Measurements from ENCODE around the gene TEPSIN.
"Not testable (repeated sequence)": the region's sequence is repeated elsewhere in the genome, so short reads cannot be mapped to it uniquely, and the experiment has no call there.

TEPSIN gene

DNA sequence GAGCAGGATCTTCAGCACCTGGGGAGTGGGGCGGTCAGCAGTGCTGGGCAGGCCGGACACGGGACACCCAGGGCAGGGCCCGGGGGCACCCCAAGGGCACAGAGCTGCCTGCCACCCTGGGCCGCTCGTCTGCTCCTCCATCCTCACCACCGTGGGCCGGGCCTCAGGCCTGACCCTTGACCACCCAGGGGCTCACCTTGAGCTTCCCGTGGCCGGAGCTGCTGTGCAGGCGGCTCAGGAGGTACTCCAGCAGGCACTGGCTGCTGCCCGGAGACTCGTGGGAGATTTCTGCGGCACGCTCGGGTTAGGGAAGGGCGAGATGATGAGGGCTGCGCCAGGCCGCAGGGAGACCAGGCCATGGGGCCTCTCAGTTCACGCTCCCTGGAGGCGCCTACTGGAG is 2.1 kb downstream of the TEPSIN start:
- DNase-seq (ENCODE audit: low spot score): no peak

DNA sequence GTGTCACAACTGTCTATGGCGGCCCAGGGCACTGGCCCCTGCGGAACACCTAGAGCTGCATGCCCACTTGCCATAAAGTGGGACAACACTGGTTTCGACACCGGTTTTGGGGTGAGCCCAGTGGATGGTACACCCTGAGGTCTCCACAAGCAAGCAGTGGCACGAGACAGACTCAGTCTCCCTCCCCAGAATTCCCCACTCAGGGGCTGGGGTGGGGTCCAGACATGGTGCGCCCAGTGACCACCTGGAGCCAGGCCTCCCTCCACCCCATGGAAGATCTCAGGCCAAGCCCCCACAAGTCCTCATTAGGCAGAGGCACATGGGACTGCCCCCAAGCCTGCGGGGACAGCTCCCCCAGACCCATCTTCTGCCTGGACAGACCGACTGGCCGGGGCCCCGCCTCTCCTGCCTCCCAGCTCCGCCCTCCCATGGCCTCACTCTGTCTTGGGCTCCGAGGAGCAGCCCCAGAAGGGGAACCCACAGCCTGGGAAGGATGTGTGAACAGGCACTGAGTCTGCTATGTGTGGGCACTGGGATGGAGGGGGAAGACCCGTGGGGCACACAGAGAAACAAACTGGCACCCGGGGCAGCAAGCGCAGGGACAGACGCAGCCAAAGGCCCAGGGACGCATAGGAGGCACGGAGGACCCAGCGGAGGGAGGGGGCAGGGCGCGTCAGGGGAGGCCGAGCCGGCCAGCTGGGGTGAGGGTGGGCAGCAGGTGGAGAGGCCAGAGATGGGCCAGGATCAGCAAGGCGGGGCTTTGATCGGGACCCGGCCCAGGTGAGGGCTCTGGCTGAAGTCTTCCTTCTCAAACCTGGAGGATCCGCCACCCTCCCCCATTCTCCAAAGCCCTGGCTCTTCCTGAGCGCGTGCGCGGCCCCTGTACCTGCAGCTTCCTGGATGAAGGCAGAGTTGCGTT is 2.8 kb downstream of the TEPSIN start:
- DNase-seq (ENCODE audit: low spot score): no peak

DNA sequence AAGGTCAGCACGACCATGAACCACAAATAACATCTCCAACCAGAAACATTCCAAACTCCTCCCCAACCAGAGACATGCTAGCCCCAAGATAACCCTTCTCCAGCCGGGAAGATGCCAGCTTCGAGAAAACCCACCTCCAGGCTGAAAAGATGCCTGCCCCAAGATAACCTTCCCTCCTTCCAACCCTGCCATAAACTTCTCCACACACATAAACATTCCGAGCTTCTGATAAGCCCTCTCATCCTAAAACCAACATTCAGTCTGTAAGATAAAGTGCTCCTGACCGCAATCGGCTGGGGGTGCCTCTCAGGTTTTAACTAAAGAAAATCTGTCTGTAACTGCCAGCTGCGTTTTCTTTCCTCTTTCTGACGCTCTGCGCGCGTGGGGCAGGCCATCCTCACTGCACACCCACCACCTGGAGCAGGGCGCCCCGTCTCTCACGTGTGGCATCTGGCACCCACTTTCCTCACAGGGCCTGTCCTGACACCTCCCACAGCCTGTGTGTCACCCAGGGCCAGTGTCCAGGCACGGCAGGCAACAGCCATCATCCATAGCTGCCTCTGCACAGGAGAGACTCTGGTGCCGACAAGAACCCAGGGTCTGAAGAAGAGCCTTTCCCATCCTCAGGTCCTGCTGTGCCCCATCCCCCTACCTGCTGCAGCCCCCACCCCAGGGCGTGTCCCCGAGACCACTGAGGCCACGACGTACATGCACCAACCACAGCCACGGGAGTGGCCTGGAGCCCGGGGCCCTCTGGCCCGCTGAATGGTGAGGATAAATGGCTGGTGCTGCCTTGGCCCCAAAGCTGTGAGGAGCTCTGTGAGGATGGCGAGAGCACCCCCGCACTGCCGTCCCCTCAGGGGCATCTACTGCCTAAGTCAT is 3.7 kb downstream of the TEPSIN start:
- no peak for DNase-seq (ENCODE audit: low spot score)

DNA sequence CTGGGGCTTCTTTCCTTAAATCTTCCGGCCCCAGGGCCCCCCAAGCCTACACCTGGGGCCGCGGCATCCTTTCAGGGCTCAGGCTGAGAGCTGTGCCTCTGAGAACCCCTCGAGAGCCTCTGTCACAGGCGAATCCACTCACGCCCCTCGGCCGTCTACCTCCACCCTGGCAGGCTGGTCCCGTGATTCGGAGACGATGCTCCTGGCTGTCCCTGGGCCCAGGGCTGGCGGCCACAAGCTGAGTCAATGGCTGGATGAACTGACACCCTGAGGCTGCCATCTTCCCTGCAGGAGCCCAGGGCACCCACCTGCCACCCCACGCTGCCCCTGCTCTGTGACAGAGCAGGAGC is 4.4 kb downstream of the TEPSIN start:
- DNase-seq (ENCODE audit: low spot score): no peak

DNA sequence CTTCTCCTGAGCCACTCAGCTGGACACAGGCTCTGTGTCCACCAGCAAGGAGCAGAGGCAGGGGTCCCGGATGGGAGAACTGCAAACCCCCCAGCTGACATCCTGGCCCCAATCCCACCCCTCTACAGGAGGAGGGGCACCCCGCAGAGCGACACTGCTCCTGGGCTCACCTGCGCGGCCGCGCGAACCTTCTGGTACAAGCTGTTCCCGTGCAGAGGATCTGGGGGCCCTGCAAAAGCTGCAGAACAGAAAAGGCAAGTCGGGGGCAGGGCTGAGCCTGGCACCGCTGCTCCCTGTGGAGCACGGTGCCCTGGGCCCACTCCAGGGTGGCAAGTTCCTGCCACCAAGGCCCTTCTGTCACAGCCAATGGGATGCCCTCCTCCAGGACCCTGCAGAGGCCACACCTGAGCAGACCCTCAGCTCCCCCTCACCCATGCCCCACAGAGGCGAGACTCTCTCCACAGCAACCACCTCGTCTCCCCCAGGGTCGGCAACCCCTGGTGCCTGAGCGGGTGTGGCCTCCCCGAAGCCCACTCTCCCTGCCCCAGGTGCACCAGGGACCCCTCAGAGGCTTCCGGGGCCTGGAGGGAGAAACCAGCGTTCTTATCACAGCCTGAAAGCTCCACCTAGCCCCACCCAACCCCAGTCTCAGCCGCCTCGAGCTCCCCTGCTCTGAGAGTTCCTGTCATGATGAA is 4.9 kb downstream of the TEPSIN start:
- DNase-seq (ENCODE audit: low spot score): no peak

DNA sequence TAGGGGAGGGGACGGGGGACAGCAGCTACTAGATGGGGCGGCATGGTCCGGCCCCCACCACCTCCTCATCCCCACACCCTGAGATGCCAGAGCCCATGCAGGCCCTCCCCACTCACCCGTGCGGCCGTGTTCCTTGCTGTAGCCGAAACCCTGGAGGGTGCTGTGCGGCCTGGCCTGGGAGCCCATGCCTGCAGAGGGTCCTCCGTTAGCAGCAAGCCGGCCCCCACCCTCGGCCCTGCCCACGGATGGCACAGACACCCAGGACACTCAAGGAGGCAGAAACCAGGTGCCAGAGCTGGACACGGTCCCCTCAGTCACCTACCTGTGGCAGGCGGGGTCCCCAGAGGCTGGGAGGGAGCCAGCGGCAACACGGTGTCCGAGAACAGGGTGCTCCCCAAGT is 5.5 kb downstream of the TEPSIN start:
- DNase-seq (ENCODE audit: low spot score): no peak

DNA sequence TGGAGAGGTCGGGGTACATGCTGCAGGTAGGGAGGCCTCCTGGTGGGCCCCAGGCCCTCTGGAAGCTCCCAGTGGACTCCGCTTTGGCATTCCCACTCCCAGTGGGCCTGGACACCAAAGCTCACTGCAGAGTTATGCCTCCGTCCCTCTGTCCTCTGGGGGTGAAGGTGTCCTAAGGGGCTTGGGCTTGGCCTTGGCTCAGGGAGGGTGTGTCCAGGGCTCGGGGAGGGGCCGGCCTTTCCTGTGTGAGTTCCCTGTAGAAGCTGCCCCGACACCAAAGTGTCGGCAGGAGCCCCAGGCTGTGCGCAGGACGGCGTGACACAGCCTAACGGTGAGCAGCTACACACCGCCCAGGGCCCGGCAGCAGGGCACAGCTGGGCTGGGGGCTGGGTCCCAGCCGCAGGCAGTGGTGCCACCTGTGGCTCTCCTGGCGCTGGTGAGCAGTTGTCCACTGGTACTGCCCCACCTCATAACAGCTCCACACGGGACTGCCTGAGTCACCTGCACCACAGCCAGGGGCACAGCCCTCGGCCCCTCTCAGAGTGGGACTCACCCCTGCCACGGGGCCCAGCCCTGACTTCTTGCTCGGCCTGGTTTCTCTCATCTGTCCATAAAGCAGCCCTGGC is 6.1 kb downstream of the TEPSIN start:
- no peak for DNase-seq (ENCODE audit: low spot score)

DNA sequence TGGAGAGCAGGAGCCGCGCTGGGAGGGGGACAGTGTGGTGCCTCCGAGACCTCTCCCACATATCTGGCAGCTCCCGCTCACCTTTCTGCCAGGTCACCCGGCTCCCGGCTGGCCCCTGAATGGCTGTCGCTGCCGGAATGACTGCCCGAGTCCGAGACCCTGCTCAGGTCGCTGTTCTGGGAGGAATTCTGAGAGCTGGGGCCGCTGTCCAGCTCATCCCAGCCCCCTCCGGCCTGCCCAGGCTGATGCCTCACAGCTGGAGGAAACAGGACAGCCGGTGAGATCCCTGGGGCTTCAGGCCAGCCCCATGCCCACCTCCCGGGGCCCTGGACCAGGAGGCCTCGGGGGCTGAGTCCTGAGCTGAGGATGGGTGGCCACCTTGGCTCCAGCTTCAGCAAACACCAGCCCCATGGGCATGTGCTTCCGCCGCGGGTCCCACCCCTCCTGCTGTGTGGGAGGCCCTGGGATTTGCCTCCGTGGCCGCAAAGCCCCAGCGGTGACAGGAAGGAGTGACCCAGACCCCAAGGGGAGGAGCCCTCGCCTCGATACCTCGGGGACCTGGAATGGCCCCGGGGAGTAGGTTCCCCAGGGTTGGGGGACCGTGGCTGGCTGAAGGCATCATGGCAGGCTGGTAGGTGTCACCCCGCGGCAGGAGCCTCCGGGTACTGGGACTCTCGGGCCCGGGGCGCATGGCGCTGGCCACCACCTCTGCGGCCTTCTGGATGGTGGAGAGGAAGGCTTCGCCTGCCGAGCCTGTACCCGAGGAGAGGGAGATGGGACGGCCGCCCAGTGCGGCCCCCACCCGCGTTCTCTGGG is 6.9 kb downstream of the TEPSIN start:
- DNase-seq (ENCODE audit: low spot score): no peak

DNA sequence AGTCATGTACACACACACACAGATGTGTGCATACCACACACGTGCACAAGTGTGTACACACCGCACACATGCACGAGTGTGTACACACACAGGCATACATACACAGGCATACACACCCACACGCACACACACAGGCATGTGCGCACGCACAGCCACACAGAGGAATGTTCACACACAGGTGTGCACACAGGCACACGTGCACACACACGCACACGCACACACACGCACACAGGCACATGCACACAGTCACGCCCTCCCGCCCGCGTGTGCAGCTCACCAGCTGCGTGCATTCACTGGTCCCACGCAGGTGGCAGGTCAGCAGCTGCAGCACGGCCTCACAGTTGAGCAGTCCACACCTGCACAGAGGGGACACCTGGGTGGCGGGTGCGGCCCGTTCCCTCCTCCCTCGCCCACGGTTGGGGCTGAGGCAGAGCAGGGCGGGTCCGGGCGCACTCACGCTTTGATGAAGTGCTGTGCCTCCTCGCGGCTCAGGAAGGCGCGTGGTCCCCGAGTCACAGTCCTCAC is 7.7 kb downstream of the TEPSIN start:
- DNase-seq (ENCODE audit: low spot score): no peak

DNA sequence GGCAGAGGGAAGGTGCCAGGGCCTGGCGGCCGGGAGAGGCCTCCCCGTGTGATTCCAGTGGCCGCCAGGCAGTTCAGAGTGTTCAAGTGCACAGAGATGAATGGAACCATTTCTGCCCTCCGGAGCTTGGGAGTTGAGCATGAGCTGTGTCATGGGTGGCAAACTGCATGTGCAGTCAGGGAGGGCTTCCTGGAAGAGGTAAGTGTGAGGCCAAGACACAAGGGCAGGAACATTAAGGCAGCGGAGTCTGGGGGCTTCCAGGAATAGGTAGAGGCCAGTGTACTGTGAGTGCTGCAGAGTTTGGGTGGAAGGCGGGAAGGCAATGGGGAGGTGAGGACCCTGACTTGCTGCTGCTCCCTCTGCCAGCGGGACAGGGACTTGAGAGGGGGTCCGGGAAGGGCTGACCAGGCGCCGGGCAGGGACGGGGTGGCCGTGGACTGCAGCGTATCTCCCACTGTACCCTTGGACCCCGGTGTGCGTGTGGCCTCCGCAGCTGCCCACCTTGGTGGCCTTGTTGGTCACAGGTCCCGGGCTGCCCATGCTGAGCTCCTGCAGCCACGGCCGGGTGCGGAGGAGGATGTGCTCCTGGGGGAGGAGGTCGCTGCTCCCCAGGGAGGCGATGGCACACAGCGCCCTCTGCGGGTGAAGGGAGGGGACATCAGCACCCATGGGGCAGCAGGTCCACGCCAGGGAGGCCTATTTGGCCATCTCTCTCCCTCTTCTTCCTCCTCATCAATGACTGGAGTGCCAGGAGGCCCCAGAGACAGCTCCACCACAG is 8.6 kb downstream of the TEPSIN start:
- DNase-seq (ENCODE audit: low spot score): no peak

DNA sequence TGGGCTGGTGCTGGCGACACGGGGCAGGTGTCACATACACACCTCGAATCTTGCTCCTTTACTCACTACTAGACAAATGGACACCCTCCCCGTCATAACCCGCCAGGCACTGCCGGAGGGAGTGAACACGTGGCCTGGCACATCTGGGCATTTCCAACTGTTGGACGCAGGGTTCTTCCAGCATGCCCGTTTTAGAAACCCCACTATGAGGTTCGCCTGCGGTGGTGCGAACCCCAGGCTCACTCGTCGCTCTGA is 9.3 kb downstream of the TEPSIN start:
- DNase-seq (ENCODE audit: low spot score): no peak

DNA sequence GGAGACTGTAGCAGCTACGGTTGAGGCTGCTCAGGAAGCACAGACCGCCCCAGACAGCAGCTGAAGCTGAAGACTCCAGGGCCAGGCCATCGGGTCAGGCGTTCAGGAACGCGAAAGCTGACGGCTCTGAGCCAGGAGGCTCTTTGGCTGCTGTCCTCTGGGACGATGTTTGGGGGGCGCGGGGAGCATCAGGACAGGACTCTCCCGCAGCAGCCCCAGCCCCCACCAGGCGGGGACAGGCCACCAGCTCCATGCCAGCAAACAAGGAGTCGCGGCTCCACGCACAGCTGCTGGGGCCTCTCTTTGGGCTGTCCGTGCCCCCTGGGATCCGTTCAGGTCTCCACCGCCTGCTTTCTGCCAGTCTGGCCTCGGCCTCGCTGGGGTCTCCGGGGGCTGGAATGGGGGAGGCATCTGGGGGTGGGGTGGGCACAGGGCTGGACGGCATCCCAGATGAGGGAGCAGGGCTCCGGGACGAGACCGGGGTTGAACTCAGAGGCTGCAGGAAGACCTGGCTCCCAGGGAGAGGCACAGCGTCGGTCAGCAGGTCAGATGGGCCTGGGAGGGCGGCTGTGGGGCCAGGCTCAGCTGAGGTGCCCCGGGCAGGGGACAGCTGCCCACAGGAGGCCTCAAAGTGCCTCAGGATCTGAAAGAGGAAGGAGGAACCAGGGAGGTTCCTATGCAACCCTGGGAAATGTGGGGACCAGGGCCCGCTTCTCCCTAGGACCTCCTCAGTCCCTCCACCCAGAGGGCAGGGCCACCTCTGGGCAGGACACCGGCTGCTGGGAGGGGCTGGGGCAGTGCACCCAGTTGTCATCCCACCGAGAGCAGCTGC is 9.8 kb downstream of the TEPSIN start:
- DNase-seq (ENCODE audit: low spot score): no peak

DNA sequence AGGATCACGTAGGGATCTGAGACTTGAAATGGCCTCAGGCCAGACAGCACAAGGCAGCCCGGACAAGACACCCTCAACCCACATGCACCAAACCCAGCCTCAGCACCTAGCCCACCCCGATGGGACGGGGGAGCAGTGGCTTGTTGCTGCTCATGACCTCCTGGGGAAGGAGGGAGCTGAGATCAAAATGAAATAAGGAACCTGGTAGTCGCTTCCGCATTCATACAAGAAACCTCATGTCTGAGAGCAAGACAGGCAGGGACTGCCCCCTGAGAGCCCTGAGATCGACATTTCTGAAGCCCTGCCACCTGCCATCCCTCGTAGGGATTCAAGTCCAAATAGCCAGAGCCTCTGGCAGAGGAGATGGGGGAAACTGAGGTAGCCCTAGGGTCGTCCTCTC is 10.4 kb downstream of the TEPSIN start:
- no peak for DNase-seq (ENCODE audit: low spot score)

DNA sequence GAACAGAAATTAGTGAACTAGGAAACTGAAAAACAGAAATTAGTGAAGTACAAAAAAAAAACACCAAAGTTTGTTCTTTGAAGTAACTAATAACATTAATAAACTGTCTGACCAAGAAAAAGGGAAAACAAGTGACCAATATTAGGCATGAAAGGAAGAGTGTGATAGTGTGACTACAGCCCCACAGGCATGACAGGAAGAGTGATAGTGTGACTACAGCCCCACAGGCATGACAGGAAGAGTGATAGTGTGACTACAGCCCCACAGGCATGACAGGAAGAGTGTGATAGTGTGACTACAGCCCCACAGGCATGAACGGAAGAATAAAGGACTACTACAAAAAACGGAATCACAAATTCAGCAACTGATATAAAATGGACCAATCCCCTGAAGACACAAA is 11.2 kb downstream of the TEPSIN start:
- not testable (repeated sequence) for DNase-seq (ENCODE audit: low spot score)

DNA sequence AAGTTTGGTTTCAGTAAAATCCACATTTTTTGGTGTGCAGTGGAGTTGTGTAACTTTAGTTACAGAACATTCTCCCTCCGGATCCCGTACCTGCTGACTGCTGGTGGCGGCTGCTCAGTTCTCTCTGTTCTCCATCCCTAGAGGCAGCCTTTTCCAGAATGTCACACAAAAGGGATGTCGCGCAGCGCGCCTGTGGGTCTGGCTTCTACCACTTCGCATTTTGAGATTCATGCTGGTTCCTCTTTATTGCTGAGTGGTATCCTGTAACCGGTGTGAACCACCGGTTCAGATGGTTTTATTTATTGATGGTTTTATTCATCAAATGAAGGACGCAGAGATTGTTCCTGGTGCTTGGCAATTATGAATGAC is 15.1 kb downstream of the TEPSIN start:
- DNase-seq (ENCODE audit: low spot score): no peak

DNA sequence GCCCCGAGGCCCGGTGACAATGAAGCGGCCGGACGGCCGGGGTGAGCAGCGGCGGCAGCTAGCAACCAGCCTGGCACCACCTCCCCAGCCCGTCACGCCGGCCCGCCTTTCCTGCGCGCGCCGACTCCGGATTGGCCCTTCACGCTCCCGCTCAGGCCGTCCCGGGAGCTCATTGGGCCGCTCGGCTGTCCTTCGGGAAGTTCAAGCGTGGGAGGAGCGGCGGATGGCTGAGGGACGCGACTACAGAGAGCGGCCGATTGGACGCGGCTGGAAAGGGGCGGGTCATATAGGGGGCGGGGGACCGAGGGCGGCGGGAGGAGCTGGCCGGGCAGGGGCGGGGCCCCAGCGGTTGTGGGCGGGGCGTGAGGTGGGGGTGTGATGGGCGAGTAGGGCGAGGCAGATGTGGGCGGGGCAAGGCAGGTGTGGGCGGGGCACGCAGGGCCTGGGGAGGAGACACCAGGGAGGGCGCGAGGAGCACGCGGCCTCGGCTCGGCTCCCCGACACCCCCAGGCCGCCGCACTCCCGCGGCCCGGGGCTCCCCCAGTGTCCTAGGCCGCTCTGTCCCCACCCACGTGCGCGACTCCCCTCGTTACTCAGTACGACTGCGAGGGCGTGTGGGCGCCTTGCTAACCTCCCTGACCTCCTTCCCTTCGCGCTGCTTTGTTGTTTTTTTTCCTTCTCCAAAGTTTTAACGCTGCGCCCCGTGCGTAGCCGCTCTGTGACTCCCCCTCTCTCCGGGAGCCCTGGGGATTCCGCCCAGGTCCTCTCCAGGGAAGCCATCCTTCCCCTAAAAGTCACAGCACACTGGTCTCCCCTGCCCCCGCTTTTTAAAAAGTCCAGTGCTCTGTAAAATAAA is 15.7 kb downstream of the TEPSIN start, which contains the start of gene CEP131:
CEP131 (minus strand) TSS at position 60 of the 856 bp plus-strand sequence. CDS start 2,909 bp downstream, outside the sequence.
- DNase-seq (ENCODE audit: low spot score): peak; percentile 99

DNA sequence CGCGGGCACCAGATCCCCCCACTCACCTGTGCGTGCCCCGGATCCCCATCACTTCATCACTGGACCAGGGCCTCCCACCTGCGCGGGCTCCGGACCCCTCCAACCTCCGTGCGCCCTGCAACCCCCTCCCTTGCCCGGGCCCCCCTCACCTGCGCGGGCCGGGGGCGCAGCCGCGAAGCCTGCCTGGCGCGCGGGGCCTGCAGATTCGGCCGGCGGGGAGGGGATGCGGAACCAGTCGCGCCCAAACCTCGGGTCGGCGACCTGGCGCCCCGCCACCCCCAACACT is 16.3 kb downstream of the TEPSIN start:
- no peak for DNase-seq (ENCODE audit: low spot score)

DNA sequence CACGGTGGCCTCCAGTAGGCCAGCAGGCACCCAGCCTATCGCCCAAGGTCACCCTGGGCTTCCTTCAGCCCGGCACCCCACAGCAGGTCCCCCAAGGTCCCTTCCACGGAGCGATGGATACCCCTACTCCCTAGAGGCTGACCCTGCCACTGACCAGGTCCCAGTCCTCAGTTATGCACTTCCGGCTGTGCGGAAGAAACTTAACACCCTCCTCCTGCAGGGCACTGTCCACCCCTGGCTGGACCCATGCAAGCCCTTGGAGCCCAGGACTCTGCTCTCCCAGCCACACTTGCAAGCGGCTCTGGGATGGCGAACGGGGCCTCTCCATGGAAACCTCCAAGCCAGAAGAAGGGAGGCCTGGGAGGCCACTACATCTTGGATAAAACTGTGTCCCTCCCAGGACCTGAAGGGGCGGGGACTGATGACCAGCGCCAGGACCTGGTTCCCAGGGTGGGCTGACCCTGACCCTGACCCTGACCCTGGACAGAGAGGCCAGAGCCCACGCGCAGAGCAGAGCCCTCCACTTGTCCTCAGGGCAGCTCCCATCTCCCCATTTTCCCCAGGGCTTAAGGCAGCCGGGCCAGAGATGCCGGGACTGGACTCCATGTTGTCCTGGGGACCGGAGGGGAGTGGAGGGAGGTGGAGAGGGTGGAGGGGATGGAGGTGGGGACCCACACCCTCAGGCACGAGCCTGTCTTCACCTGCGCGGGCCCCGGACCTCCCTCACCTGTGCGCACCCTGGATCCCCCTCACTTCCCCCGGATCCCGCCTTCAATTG is 16.8 kb downstream of the TEPSIN start:
- DNase-seq (ENCODE audit: low spot score): no peak

All from CD4-positive, alpha-beta T cell treated with Interleukin-2 at 100 ng/mL for 4 hours (primary cell).